ENCODE data around the gene GLDN. TPM values are rescaled to one million over a fixed set of nuclear protein-coding genes. Genes with fewer than 3 reads are reported as not detected.

The GLDN gene
- total and polyA plus RNA-seq, 2 experiments from 2014 or later: 0.29 to 2.8 TPM

DNA sequence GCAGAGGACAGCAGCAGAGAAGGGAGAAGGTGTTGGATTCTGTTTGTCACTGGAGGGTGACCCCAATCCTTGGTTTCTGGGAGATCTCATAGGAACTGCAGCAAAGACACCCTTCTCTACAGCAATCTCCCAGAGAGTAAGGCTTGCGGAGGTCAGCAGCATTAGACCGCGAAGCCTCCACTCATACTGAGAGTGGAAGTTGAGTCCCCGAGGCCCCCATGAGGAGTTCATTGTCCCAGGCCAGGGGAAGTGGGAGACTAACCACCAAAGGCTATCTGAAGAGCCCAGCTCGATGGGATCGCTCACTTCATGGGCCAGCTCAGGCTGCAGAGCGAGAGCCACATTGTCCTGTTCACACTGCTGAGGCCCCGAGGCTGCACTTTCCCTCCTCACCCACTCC lies 44.6 kb downstream of the GLDN start:
- H3K4me2 ChIP-seq (ENCODE audit: unreplicated experiment): no peak overlapping the region
- no peak overlapping the region for H3K4me3 ChIP-seq
- no peak for DNase-seq
- WGBS, 2 experiments (ENCODE audit: low coverage in 1 of 2, low lambda C conversion rate in 2 of 2, missing lambda C conversion rate in 2 of 2): 85 to 91% methylated on average over 8 of the region's 8 CpGs
- H3K9me3 ChIP-seq (ENCODE audit: low read depth): no peaks in the 10 kb centered on the region
- H3K27me3 ChIP-seq (replicated peaks; ENCODE audit: insufficient read depth): no peaks in the 10 kb centered on the region
- H4K20me1 ChIP-seq (ENCODE audit: insufficient read depth): no peaks in the 10 kb centered on the region
- in situ Hi-C loops (cut with MboI): loop anchor here (10.0 to 25.0 kb wide), 2 partner anchors 221 to 449 kb away; no protein-coding TSS in a partner anchor
- no peak for TF ChIP-seq EZH2phosphoT487 (IDR thresholded peaks at IDR 0.05; ENCODE audit: insufficient read depth, low read depth)
- no peak for TF ChIP-seq EZH2 (IDR thresholded peaks at IDR 0.05; ENCODE audit: insufficient read depth, poor library complexity, severe bottlenecking)
- H3K9ac ChIP-seq: no peak overlapping the region
- no peak overlapping the region for H3K27ac ChIP-seq
- no peak overlapping the region for H2AFZ ChIP-seq
- no peaks in the 10 kb centered on the region for H3K36me3 ChIP-seq (ENCODE audit: low read depth)
- H3K9me2 ChIP-seq (ENCODE audit: insufficient read depth): no peaks in the 10 kb centered on the region
- no peaks in the 10 kb centered on the region for H3K79me2 ChIP-seq (ENCODE audit: insufficient read depth)
- no peaks in the 10 kb centered on the region for H3F3A ChIP-seq (ENCODE audit: insufficient read depth)
- H3K4me1 ChIP-seq (ENCODE audit: insufficient read depth): no peaks in the 10 kb centered on the region

DNA sequence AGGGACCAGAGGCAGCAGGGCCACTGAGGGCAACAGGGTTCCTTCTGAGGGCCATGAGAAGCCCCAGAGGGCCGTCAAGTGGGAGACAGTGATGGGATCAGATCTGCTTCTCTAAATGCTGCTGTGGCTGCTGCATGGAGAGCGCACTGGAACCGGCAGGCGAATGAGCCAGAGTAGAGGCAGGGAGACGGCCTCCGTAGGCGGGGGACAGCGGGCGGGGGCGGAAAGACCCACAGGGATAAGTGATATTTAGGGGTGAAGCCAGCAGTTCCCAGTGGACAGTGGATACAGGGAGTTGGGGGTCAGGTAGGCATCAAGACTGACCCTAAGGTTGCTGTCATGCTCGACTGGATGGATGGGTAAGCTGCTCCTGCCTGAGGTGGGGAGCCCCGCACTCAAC lies 45.0 kb downstream of the GLDN start:
- H3K9me3 ChIP-seq (ENCODE audit: low read depth): no peaks in the 10 kb centered on the region
- DNase-seq: no peak
- H3F3A ChIP-seq (ENCODE audit: insufficient read depth): no peaks in the 10 kb centered on the region
- no peak overlapping the region for H3K27ac ChIP-seq
- H3K79me2 ChIP-seq (ENCODE audit: insufficient read depth): no peaks in the 10 kb centered on the region
- no peaks in the 10 kb centered on the region for H3K4me1 ChIP-seq (ENCODE audit: insufficient read depth)
- no peaks in the 10 kb centered on the region for H4K20me1 ChIP-seq (ENCODE audit: insufficient read depth)
- no peak overlapping the region for H3K9ac ChIP-seq
- 85 to 90% methylated on average over 10 to 12 of the region's 12 CpGs for WGBS, 2 experiments (ENCODE audit: low coverage in 1 of 2, low lambda C conversion rate in 2 of 2, missing lambda C conversion rate in 2 of 2)
- no peak overlapping the region for H3K4me2 ChIP-seq (ENCODE audit: unreplicated experiment)
- H3K27me3 ChIP-seq (replicated peaks; ENCODE audit: insufficient read depth): no peaks in the 10 kb centered on the region
- no peaks in the 10 kb centered on the region for H3K36me3 ChIP-seq (ENCODE audit: low read depth)
- in situ Hi-C loops (cut with MboI): loop anchor here (10.0 to 25.0 kb wide), 2 partner anchors 222 to 449 kb away; no protein-coding TSS in a partner anchor
- TF ChIP-seq EZH2 (IDR thresholded peaks at IDR 0.05; ENCODE audit: insufficient read depth, poor library complexity, severe bottlenecking) (no peak), EZH2phosphoT487 (IDR thresholded peaks at IDR 0.05; ENCODE audit: insufficient read depth, low read depth) (no peak)
- H2AFZ ChIP-seq: no peak overlapping the region
- no peak overlapping the region for H3K4me3 ChIP-seq
- H3K9me2 ChIP-seq (ENCODE audit: insufficient read depth): no peaks in the 10 kb centered on the region

DNA sequence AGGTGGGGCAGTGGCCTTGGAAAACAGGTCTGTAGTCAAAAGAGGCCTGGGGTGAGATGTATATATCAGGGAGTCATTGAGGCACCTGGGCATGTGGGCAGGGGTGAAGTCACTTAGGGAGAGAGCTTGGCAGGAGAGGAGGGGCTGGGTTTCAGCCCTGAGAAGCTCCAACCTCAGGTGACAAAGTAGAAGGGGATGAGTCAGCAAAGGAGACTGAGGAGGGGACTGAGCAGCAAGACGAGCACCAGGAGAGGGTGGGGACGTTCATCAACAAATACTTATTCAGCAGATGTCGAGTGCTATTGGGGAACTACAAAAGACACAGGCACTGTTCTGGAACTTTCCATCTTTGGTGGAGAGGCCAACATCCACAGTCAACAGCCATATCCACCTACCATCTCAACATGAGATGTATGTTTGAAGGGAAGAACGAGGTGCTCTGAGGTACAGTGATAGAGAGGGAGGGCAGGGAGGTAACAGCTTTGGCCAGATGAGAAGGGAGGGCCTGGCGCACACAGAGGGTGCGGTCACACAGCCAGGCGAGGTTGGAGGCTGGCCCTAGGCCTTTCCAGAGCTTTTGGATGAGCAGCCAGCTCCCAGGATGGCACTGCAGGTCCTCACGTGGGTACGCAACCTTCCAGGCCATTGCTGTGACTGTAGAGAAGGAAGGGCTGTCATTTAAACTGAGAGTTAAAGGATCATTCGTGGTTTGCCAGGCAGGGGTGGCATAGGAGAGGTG lies 45.7 kb downstream of the GLDN start:
- Histone ChIP-seq H3K27me3 (replicated peaks; ENCODE audit: insufficient read depth) (no peaks in the 10 kb centered on the region), H3K9ac (no peak overlapping the region), H3K9me3 (ENCODE audit: low read depth) (no peaks in the 10 kb centered on the region), H3K4me1 (ENCODE audit: insufficient read depth) (no peaks in the 10 kb centered on the region), H3F3A (ENCODE audit: insufficient read depth) (no peaks in the 10 kb centered on the region), H3K79me2 (ENCODE audit: insufficient read depth) (no peaks in the 10 kb centered on the region), H4K20me1 (ENCODE audit: insufficient read depth) (no peaks in the 10 kb centered on the region), H3K4me3 (no peak overlapping the region), H2AFZ (no peak overlapping the region), H3K36me3 (ENCODE audit: low read depth) (no peaks in the 10 kb centered on the region), H3K4me2 (ENCODE audit: unreplicated experiment) (no peak overlapping the region), H3K9me2 (ENCODE audit: insufficient read depth) (no peaks in the 10 kb centered on the region), H3K27ac (no peak overlapping the region)
- WGBS, 2 experiments (ENCODE audit: low coverage in 1 of 2, low lambda C conversion rate in 2 of 2, missing lambda C conversion rate in 2 of 2): 64 to 66% methylated on average over 10 of the region's 10 CpGs
- TF ChIP-seq EZH2phosphoT487 (IDR thresholded peaks at IDR 0.05; ENCODE audit: insufficient read depth, low read depth) (no peak), EZH2 (IDR thresholded peaks at IDR 0.05; ENCODE audit: insufficient read depth, poor library complexity, severe bottlenecking) (no peak)
- in situ Hi-C loops (cut with MboI): loop anchor here (10.0 to 25.0 kb wide), 2 partner anchors 222 to 450 kb away; no protein-coding TSS in a partner anchor
- DNase-seq: no peak

DNA sequence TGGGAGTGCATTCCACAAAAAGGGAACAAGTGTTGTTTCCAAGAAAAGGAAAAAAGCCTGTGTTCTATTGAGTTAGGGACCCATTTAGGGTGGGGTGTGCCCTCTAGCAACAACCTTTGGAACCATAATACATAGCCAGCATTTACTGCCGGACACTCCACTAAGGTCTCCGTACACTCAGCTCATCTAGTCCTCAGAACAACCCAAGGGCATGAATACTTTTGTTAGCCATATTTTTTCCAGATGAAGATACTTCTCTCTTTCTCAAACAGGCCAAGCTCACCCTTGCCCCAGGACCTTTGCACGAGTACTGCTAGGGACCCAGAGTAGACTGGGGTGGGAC lies 46.2 kb downstream of the GLDN start:
- in situ Hi-C loops (cut with MboI): loop anchor here (10.0 to 25.0 kb wide), 2 partner anchors 223 to 450 kb away; no protein-coding TSS in a partner anchor
- H3K4me2 ChIP-seq (ENCODE audit: unreplicated experiment): no peak overlapping the region
- 89 to 92% methylated on average over 3 of the region's 3 CpGs for WGBS, 2 experiments (ENCODE audit: low coverage in 1 of 2, low lambda C conversion rate in 2 of 2, missing lambda C conversion rate in 2 of 2)
- H3F3A ChIP-seq (ENCODE audit: insufficient read depth): no peaks in the 10 kb centered on the region
- no peaks in the 10 kb centered on the region for H3K9me3 ChIP-seq (ENCODE audit: low read depth)
- no peak overlapping the region for H3K9ac ChIP-seq
- DNase-seq: no peak
- TF ChIP-seq EZH2 (IDR thresholded peaks at IDR 0.05; ENCODE audit: insufficient read depth, poor library complexity, severe bottlenecking) (no peak), EZH2phosphoT487 (IDR thresholded peaks at IDR 0.05; ENCODE audit: insufficient read depth, low read depth) (no peak)
- no peak overlapping the region for H3K27ac ChIP-seq
- H3K4me1 ChIP-seq (ENCODE audit: insufficient read depth): no peaks in the 10 kb centered on the region
- H4K20me1 ChIP-seq (ENCODE audit: insufficient read depth): no peaks in the 10 kb centered on the region
- H2AFZ ChIP-seq: no peak overlapping the region
- H3K27me3 ChIP-seq (replicated peaks; ENCODE audit: insufficient read depth): no peaks in the 10 kb centered on the region
- no peak overlapping the region for H3K4me3 ChIP-seq
- no peaks in the 10 kb centered on the region for H3K79me2 ChIP-seq (ENCODE audit: insufficient read depth)
- no peaks in the 10 kb centered on the region for H3K9me2 ChIP-seq (ENCODE audit: insufficient read depth)
- H3K36me3 ChIP-seq (ENCODE audit: low read depth): no peaks in the 10 kb centered on the region

Measured in GM23248 (cell line).